Activated CD8-positive, alpha-beta memory T cell treated with anti-CD3 and anti-CD28 coated beads, Interleukin-2, amount 50 U/mL, for 24 hours (primary cell): Measurements from ENCODE around the gene MIPOL1.
"Not testable (repeated sequence)": the region's sequence is repeated elsewhere in the genome, so short reads cannot be mapped to it uniquely, and the experiment has no call there.

ENCODE experiments used
- DNase-seq: peaks from one replicate; pipeline ENCODE4 v3.0.0-alpha.2; 2020; ENCODE audit errors: extremely low read depth

Gene MIPOL1

GRCh38 chr14:37546621-37547447, 349.1 kb downstream of the MIPOL1 start:
- no peak for DNase-seq

- DNase-seq: no peak
Observed at GRCh38 chr14:37550511-37550910, 352.8 kb downstream of the MIPOL1 start.

GRCh38 chr14:37551119-37551518, 353.4 kb downstream of the MIPOL1 start:
- DNase-seq: no peak

DNA sequence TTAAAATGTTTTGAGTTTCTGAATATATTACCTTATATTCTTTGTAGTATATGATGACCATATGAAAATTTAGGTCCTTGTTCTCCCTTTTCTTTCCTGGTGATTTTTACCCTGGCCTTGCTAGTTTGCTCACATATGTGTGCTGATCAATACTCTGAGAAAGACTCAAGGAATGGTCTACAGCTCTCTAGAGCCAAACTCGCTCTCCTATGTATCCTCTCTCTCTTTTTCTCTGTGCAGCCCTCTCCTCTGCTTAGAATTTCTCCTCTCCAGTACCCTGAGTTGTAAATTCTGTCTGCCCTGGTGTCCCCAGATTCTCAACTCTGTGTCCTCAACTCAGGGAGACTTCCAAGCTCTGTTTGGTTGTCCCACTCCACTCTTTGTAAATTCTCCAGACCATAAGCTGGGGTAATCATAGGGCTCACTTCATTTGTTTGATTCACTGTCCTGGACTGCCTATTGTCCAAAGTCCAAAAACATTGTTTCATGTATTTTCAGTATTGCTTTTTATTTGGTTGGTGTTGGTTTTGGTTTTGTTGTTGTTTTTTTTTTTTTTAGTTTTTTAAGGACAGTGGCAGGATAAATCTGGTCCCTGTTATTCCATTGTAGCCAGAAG, 356.3 kb downstream of the MIPOL1 start:
- DNase-seq: no peak

GRCh38 chr14:37555596-37555995, 357.9 kb downstream of the MIPOL1 start:
- DNase-seq: not testable (repeated sequence)

GRCh38 chr14:37558740-37559139, 361.0 kb downstream of the MIPOL1 start:
- no peak for DNase-seq

- no peak for DNase-seq
Observed at GRCh38 chr14:37559386-37559785, 361.6 kb downstream of the MIPOL1 start.

GRCh38 chr14:37563189-37563588, 365.5 kb downstream of the MIPOL1 start:
- no peak for DNase-seq

GRCh38 chr14:37565550-37565949, 367.8 kb downstream of the MIPOL1 start:
- DNase-seq: no peak

DNA sequence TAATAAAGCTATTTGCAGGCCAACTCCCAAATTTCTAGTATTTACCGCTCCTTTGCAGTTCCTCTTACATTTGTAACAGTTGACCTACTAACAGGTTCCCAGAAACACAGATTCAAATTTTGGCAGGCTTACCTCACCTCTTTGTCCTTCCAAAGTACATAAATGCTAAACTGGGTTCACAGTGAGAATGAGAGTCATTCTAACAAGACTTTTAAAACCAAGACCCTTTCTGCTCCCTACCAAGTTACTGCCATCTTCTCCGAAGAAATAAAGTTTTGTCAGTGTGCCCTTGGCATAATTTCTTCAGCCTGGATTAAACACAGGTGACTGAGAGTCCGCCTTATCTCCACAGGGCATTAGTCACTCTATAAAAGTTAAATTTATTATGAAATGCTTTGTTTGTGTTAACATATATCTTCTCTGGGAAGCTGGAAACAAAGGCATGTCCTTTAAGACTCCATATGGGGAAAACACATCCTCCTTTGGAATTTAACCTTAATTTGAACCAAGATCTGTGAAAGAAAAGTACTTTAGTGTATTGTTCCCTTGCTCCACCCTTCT, 369.2 kb downstream of the MIPOL1 start:
- no peak for DNase-seq

- no peak for DNase-seq
Observed at GRCh38 chr14:37569729-37570128, 372.0 kb downstream of the MIPOL1 start.

- DNase-seq: no peak
Observed at GRCh38 chr14:37571391-37571790, 373.7 kb downstream of the MIPOL1 start.

- no peak for DNase-seq
Observed at GRCh38 chr14:37573356-37573755, 375.6 kb downstream of the MIPOL1 start.

GRCh38 chr14:37579274-37579673, 381.5 kb downstream of the MIPOL1 start:
- DNase-seq: no peak

GRCh38 chr14:37580146-37580545, 382.4 kb downstream of the MIPOL1 start:
- no peak for DNase-seq

GRCh38 chr14:37583358-37584210, 385.8 kb downstream of the MIPOL1 start:
- no peak for DNase-seq

DNA sequence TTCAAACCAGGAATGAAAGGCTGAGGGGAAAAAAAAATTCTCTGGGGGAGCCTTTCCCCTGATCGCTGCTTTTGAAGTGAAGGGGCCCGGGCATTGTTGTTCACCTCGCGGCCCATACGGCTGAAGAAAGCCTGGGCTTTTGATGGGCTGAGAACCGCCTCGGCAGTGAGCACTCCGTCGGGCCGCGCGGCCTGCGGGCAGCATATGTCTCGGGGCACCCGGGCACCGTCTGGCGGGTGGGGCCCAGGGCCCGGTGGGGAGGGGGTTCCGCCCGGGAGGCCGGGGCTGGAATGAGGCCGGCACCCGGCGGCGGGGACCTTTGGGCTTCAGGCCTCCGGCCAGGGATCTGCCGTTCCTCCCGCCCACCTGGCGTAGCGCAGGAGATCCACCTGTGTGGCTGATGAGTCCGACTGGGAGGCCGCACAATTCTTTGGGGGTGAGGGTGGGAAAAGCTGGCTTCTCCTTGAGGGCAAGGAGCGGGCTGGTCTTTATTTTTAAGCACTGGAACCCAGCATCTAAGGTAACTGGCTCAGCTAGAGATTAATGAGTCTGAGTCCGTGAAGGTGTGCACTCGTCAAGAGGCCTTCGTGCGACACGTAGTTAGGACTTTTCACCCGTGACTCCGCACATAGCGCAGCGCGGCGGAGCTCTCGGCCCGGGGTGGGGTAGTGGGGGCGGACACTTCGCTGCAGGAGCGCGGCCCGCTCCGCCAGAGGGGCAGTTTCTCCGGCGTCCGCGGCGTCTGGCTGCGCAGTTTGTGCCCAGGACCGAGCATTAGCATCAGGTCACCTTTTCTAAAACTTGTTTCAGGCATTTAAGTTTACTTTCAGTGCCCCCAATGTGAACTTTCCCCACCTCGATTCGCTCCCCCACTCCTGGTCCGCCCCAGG, 386.7 kb downstream of the MIPOL1 start:
- no peak for DNase-seq

DNA sequence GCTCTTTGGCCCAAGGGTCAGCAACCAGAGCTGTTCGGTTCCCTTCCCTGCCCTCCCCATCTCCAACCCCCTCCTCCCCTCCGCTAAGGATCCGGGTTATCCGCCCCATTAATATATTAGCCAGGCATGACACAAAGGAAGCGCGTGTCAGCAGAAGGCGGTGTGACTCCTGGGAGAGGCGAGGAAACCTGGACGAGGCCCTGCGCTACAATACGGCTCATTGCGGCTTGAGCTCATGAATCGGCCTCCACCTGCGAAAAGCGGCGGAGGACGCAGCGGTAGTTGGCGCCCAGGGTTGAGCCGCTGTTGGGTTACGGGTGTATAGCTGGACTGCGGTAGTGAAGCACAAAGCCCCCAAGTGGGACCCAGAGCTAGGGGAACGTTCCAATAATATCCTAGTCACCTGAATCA, 387.4 kb downstream of the MIPOL1 start:
- no peak for DNase-seq

GRCh38 chr14:37585971-37586796, 388.4 kb downstream of the MIPOL1 start:
- DNase-seq: no peak

DNA sequence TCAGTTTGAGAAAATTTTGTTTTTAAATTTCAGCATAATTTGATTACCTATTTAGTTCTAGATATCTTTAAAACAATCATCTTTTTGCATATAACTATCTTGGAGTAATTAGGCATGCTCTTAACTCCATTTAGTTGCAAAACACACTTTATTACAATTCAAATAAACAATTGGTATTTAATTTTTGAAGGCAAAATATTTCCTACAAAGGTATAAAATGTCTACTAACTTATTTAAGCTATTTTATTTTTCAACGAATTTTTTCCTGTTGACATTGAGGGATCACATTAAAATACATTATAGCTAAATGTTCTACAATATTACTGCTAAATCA, 389.0 kb downstream of the MIPOL1 start:
- no peak for DNase-seq
